ENCODE results near the gene BTRC.

DNA sequence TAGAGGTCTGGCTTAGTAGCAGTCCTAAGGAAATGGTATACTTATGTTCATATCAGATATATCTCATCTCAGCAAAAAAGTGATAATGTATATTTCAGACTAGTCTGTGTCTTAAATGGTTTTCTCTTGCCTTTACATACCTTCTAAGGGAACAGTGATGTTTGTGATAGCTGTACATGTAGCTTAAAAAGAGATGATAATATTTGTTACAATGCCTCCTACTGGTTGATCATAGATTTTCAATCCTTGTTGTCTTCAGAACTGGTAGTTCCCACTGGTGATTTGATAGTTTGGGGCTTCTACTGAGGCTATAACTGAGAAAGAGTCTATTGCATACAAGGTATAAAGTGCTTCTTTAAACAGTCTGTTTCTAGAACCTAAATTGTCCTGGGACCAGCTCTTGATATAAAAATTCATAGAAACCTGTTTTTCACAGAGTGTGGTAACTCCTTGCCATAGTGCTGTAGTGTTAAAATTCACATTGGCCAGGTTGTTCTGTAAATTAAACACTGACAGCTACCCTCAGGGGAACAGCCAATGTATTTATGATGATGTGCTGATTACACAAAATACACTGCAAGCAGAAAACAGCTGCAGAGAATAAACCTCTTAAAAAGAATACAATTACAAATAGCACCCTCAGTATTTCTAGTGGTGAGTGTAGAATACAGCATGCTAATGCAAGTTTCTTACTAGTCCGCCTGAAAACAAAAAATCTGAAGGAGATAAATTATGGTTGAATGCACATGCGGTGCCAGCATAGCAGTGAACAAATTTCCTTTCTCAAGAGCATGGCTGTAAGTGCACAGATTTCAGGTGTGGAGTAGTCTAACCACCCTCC lies 90.3 kb downstream of the BTRC start:
- TF ChIP-seq EZH2phosphoT487 (IDR thresholded peaks at IDR 0.05; ENCODE audit: insufficient read depth, low read depth) (no peak), EZH2 (IDR thresholded peaks at IDR 0.05; ENCODE audit: insufficient read depth, poor library complexity, severe bottlenecking) (no peak)
